ENCODE data around the gene SDHA.
"Not testable (repeated sequence)": the region's sequence is repeated elsewhere in the genome, so short reads cannot be mapped to it uniquely, and the experiment has no call there.

DNA sequence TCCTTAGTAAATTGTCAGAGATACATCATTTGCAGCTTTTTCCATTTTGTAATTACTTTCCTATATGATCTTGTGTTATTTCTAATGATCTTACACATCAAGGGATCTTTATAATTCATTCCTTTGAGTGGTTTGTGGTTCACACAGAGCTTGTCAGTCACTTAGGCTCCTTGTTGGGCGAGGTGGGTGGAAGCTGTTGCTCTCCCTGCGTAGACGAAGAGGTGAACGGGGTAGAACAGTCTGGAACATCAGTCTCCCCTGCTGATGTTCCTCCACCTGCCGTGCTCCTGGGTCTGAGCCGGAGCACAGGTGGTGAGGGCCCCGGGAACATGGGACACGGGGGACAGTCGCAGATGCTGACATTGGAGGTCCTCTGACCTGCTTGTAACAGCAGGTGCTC is 17.4 kb downstream of the SDHA start:
- not testable (repeated sequence) for TF ChIP-seq POLR2A (IDR thresholded peaks at IDR 0.05)
- TF ChIP-seq, protein P1, sequence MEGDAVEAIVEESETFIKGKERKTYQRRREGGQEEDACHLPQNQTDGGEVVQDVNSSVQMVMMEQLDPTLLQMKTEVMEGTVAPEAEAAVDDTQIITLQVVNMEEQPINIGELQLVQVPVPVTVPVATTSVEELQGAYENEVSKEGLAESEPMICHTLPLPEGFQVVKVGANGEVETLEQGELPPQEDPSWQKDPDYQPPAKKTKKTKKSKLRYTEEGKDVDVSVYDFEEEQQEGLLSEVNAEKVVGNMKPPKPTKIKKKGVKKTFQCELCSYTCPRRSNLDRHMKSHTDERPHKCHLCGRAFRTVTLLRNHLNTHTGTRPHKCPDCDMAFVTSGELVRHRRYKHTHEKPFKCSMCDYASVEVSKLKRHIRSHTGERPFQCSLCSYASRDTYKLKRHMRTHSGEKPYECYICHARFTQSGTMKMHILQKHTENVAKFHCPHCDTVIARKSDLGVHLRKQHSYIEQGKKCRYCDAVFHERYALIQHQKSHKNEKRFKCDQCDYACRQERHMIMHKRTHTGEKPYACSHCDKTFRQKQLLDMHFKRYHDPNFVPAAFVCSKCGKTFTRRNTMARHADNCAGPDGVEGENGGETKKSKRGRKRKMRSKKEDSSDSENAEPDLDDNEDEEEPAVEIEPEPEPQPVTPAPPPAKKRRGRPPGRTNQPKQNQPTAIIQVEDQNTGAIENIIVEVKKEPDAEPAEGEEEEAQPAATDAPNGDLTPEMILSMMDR (IDR thresholded peaks at IDR 0.05): not testable (repeated sequence)
